Cardiac muscle cell (in vitro differentiated cells and primary cell): Measurements from ENCODE around the gene ZNF462. TPM values are rescaled to one million over a fixed set of nuclear protein-coding genes. Genes with fewer than 3 reads are reported as not detected.
"Not testable (repeated sequence)": the region's sequence is repeated elsewhere in the genome, so short reads cannot be mapped to it uniquely, and the experiment has no call there.

ENCODE experiments used
- DNase-seq, 2 donors: peaks; one replicate each; pipeline versions ENCODE4 v3.0.0 to v3.0.0-alpha.2; 2010 to 2017; ENCODE audit warnings: low read depth in 1 of 2, low spot score in 1 of 2
- H3K27ac ChIP-seq: fragments of 200-600 bp; sonication (generic); 2 replicates; pipeline ENCODE4 v1.5.1; 2016
- H3K27me3 ChIP-seq: fragments of 200-600 bp; sonication (generic); 2 replicates; pipeline ENCODE4 v1.6.0; 2016; ENCODE audit warnings: control low read depth
- H3K36me3 ChIP-seq: fragments of 200-600 bp; sonication (generic); 2 replicates; pipeline ENCODE4 v1.5.1; 2016; ENCODE audit warnings: control low read depth
- H3K4me1 ChIP-seq: fragments of 200-600 bp; sonication (generic); 2 replicates; pipeline ENCODE4 v1.8.1; 2017; ENCODE audit warnings: low read depth, mild to moderate bottlenecking, mixed run types
- H3K4me3 ChIP-seq: fragments of 200-600 bp; sonication (generic); 2 replicates; pipeline ENCODE4 v1.5.1; 2016; ENCODE audit warnings: mild to moderate bottlenecking
- H3K9me3 ChIP-seq: fragments of 200-600 bp; sonication (generic); 2 replicates; pipeline ENCODE4 v1.5.1; 2017; ENCODE audit warnings: low read depth, mild to moderate bottlenecking, control low read depth
- CTCF ChIP-seq: IDR thresholded peaks from 2 replicates; pipeline ENCODE4 v1.5.1; 2012; ENCODE audit warnings: low read depth, mild to moderate bottlenecking, low read length
- polyA plus RNA-seq: library from polyadenylated mRNA; unstranded; fragments of >200 nt; fragmentation: Nextera tagmentation; extraction: Ambion mirVana; gene quantifications from 2 replicates; pipeline ENCODE4 v1.2.1, GENCODE V29; 2016
- total RNA-seq: library from RNA; depleted of rRNA; stranded (reverse); fragments of >200 nt; gene quantifications from 2 replicates; pipeline ENCODE4 v1.2.3, GENCODE V29; 2016

The ZNF462 gene
- total and polyA plus RNA-seq, 2 experiments from 2014 or later = 12.7 to 36.8 TPM

GRCh38 chr9:106835840-106836239, 27.1 kb upstream of the ZNF462 start:
- no peaks in the 10 kb centered on the region for H3K36me3 ChIP-seq
- no peak overlapping the region for H3K4me3 ChIP-seq
- H3K9me3 ChIP-seq = no peaks in the 10 kb centered on the region
- no peaks in the 10 kb centered on the region for H3K4me1 ChIP-seq
- no peak for DNase-seq
- no peaks in the 10 kb centered on the region for H3K27me3 ChIP-seq
- H3K27ac ChIP-seq = no peak overlapping the region
- TF ChIP-seq CTCF = no peak

- TF ChIP-seq CTCF = no peak
- Histone ChIP-seq H3K27ac (no peak overlapping the region), H3K36me3 (no peaks in the 10 kb centered on the region), H3K9me3 (no peaks in the 10 kb centered on the region), H3K27me3 (no peaks in the 10 kb centered on the region), H3K4me1 (no peaks in the 10 kb centered on the region), H3K4me3 (no peak overlapping the region)
- peak in 1 of 2 donors; percentile 21 for DNase-seq
Observed at GRCh38 chr9:106843371-106843770, 19.6 kb upstream of the ZNF462 start.

- Histone ChIP-seq H3K27me3 (no peaks in the 10 kb centered on the region), H3K9me3 (no peaks in the 10 kb centered on the region), H3K27ac (no peak overlapping the region), H3K36me3 (no peaks in the 10 kb centered on the region), H3K4me3 (no peak overlapping the region), H3K4me1 (no peaks in the 10 kb centered on the region)
- no peak for TF ChIP-seq CTCF
- DNase-seq = no peak
Observed at GRCh38 chr9:106846307-106846706, 16.7 kb upstream of the ZNF462 start.

GRCh38 chr9:106846857-106847256, 16.1 kb upstream of the ZNF462 start:
- H3K9me3 ChIP-seq = no peaks in the 10 kb centered on the region
- H3K27ac ChIP-seq = no peak overlapping the region
- H3K36me3 ChIP-seq = no peaks in the 10 kb centered on the region
- no peak overlapping the region for H3K4me3 ChIP-seq
- H3K27me3 ChIP-seq = no peaks in the 10 kb centered on the region
- TF ChIP-seq CTCF = no peak
- H3K4me1 ChIP-seq = no peaks in the 10 kb centered on the region
- DNase-seq = peak in 1 of 2 donors; percentile 50

GRCh38 chr9:106851640-106852039, 11.3 kb upstream of the ZNF462 start:
- not testable (repeated sequence) for H3K27ac ChIP-seq, DNase-seq, H3K9me3 ChIP-seq, H3K36me3 ChIP-seq, H3K27me3 ChIP-seq, H3K4me1 ChIP-seq, H3K4me3 ChIP-seq

GRCh38 chr9:106857811-106858470, 5.0 kb upstream of the ZNF462 start:
- no peak for DNase-seq
- no peak for TF ChIP-seq CTCF
- Histone ChIP-seq H3K4me1 (no peaks in the 10 kb centered on the region), H3K36me3 (no peaks in the 10 kb centered on the region), H3K27me3 (no peaks in the 10 kb centered on the region), H3K4me3 (no peak overlapping the region), H3K9me3 (no peaks in the 10 kb centered on the region), H3K27ac (no peak overlapping the region)
